CD4-positive, alpha-beta T cell treated with Interferon alpha-2 for 1 hour (primary cell): Measurements from ENCODE around the gene ETDC.

ENCODE experiments used
- DNase-seq, 2 donors: peaks; one replicate each; pipeline ENCODE4 v3.0.0-alpha.2; 2020 to 2022

ETDC gene

GRCh38 chrX:135347381-135348016 is 38.2 kb downstream of the ETDC start:
- no peak for DNase-seq

DNA sequence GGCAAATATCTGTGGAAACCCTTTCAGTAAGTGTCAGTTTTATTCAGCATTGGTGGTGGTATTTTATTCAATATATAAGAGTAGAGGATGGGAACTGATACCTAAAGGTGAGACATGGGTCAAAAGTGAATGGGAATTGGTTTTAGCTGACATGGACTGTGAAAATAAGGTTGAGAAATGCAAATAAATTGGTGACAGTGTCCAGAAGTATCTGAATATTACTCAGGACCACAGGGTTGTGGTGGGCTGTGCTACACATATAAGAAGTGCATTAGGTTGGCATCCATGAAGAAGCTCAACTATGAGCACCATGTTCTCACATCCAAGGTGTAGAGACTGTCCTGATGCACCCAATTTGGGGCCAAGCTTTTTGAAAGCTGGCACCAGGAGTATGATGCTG is 45.0 kb downstream of the ETDC start:
- DNase-seq = no peak
